Stimulated activated CD4-positive, alpha-beta T cell treated with anti-CD3 and anti-CD28 coated beads, Interleukin-1b, Interleukin-23, amount 100 ng/mL, for 4 hours (primary cell): Measurements from ENCODE around the gene MSH4.
A peak's percentile ranks its signal among the peaks of the same experiment; 100 is the strongest.
"Not testable (repeated sequence)": the region's sequence is repeated elsewhere in the genome, so short reads cannot be mapped to it uniquely, and the experiment has no call there.

Experiments used
- DNase-seq, 2 donors: peaks; one replicate each; pipeline ENCODE4 v3.0.0-alpha.2; 2020; ENCODE audit warnings: low read depth in 2 of 2

MSH4 gene

GRCh38 chr1:75796376-75797272 is at the start of gene MSH4:
Gene MSH4, plus strand, starts transcription at chr1:75796882. Its CDS starts 104 bp downstream, at chr1:75796986.
- peak in 1 of 2 donors; percentile 22 for DNase-seq

- DNase-seq = not testable (repeated sequence)
These were observed 39.5 kb upstream of the MSH4 start for GRCh38 chr1:75757210-75757609.

- not testable (repeated sequence) for DNase-seq
These were observed 38.1 kb upstream of the MSH4 start for GRCh38 chr1:75758543-75758942.

- DNase-seq = no peak
These were observed 32.5 kb upstream of the MSH4 start for GRCh38 chr1:75764057-75764655.

GRCh38 chr1:75765697-75766355 is 30.9 kb upstream of the MSH4 start:
- no peak for DNase-seq

GRCh38 chr1:75768016-75768415 is 28.7 kb upstream of the MSH4 start:
- DNase-seq = no peak

GRCh38 chr1:75770761-75771160 is 25.9 kb upstream of the MSH4 start:
- no peak for DNase-seq

GRCh38 chr1:75771978-75772377 is 24.7 kb upstream of the MSH4 start:
- no peak for DNase-seq

- DNase-seq = not testable (repeated sequence)
These were observed 18.9 kb upstream of the MSH4 start for GRCh38 chr1:75777812-75778211.

- DNase-seq = not testable (repeated sequence)
These were observed 18.0 kb upstream of the MSH4 start for GRCh38 chr1:75778694-75779093.

- not testable (repeated sequence) for DNase-seq
These were observed 16.5 kb upstream of the MSH4 start for GRCh38 chr1:75780183-75780582.

- DNase-seq = not testable (repeated sequence)
These were observed 12.8 kb upstream of the MSH4 start for GRCh38 chr1:75783920-75784319.

GRCh38 chr1:75785320-75785982 is 11.2 kb upstream of the MSH4 start:
- no peak for DNase-seq

GRCh38 chr1:75785983-75786853 is 10.5 kb upstream of the MSH4 start, which contains the start of gene RABGGTB:
Gene RABGGTB, plus strand, starts transcription at chr1:75786256. Its CDS starts 16 bp downstream, at chr1:75786272.
- peak; percentile 90 for DNase-seq

GRCh38 chr1:75786901-75787493 is 9.7 kb upstream of the MSH4 start:
- DNase-seq = no peak

GRCh38 chr1:75787524-75787923 is 9.2 kb upstream of the MSH4 start:
- DNase-seq = no peak

GRCh38 chr1:75789988-75790387 is 6.7 kb upstream of the MSH4 start:
- no peak for DNase-seq

- DNase-seq = no peak
These were observed 5.7 kb upstream of the MSH4 start for GRCh38 chr1:75791022-75791421.

- DNase-seq = no peak
These were observed 4.6 kb upstream of the MSH4 start for GRCh38 chr1:75792091-75792490.

- DNase-seq = no peak
These were observed 2.3 kb upstream of the MSH4 start for GRCh38 chr1:75794382-75794781.
